ENCODE results near the gene RERG.
"Not testable (repeated sequence)": the region's sequence is repeated elsewhere in the genome, so short reads cannot be mapped to it uniquely, and the experiment has no call there.

RERG gene

DNA sequence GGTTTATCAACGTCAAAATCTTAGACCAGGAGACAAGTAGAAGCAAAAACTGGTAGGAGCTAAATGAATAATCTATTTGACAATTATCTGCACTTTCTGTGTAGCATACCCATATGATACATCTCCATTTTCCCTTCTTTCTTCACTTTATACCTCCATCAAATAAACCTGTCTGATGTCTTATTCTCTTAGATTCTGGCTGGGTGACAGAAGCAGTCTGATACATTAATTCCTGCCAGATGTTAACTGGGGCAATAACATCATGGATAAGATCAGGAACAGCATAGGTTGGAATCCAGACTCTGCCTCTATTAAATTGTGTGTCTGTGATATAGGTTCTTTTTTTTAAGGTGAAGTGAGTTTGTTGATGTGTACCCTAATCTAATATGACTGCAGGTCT lies 11.7 kb upstream of the RERG start:
- DNase-seq: no peak
- Histone ChIP-seq H3K27ac (ENCODE audit: insufficient read depth in 1 of 2, low read depth in 1 of 2, low read length in 2 of 2, poor library complexity in 1 of 2, severe bottlenecking in 2 of 2) (no peak overlapping the region), H3K27me3 (replicated peaks in 2 of 5; ENCODE audit: control insufficient read depth in 4 of 5, insufficient read depth in 5 of 5, low read length in 4 of 5) (peaks cover 0 to 45% (median 15%) of the 10 kb centered on the region in 5 experiments), H3K4me1 (ENCODE audit: control extremely low read depth in 1 of 4, control insufficient read depth in 4 of 4, insufficient read depth in 4 of 4, low read length in 3 of 4) (no peaks in the 10 kb centered on the region), H3K9me3 (ENCODE audit: control extremely low read depth in 1 of 5, control insufficient read depth in 4 of 5, insufficient read depth in 2 of 5, low read depth in 1 of 5, low read length in 4 of 5) (no peaks in the 10 kb centered on the region), H3K4me3 (ENCODE audit: control insufficient read depth in 1 of 7, extremely low read depth in 1 of 7, insufficient read depth in 4 of 7, low read depth in 2 of 7, low read length in 6 of 7) (no peak overlapping the region), H3K36me3 (ENCODE audit: control insufficient read depth in 4 of 4, insufficient read depth in 4 of 4, low read length in 3 of 4) (no peaks in the 10 kb centered on the region)
- no CpG with 5 or more reads among the region's 1 CpG for WGBS (ENCODE audit: insufficient coverage)
- CTCF ChIA-PET: interaction anchor here (1.3 to 3.4 kb wide), 2 partner anchors 9 to 12 kb away, joined by 3 to 13 read pairs; partner anchors contain the start of gene RERG
- POLR2A ChIA-PET: no interaction called here

DNA sequence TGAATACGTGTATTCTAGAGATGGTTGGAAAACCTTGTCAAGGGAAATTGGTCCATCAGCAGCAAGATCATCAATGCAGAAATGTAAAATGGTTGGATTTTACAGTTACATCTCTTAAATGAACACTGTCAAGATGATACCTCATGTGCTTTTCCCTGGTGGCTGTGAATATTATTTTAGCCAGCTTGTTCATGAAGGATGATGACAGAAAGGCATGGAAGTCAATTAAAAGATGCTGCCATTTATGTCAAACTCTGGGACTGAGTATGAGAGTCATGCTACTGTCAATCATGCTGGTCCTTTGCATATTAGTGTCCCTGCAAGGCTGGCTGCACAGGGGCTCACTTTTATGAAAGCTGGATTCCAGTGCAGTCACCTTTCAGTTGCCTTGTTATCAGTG lies 10.3 kb upstream of the RERG start:
- peaks cover 0 to 38% (median 11%) of the 10 kb centered on the region in 5 experiments for H3K27me3 ChIP-seq (replicated peaks in 2 of 5; ENCODE audit: control insufficient read depth in 4 of 5, insufficient read depth in 5 of 5, low read length in 4 of 5)
- POLR2A ChIA-PET: interaction anchor here (0.6 to 1.3 kb wide), 2 partner anchors 10 to 1550 kb away, joined by 3 read pairs; partner anchors contain the start of gene RERG
- H3K36me3 ChIP-seq (ENCODE audit: control insufficient read depth in 4 of 4, insufficient read depth in 4 of 4, low read length in 3 of 4): no peaks in the 10 kb centered on the region
- no peaks in the 10 kb centered on the region for H3K4me1 ChIP-seq (ENCODE audit: control extremely low read depth in 1 of 4, control insufficient read depth in 4 of 4, insufficient read depth in 4 of 4, low read length in 3 of 4)
- H3K4me3 ChIP-seq (ENCODE audit: control insufficient read depth in 1 of 7, extremely low read depth in 1 of 7, insufficient read depth in 4 of 7, low read depth in 2 of 7, low read length in 6 of 7): no peak overlapping the region
- CTCF ChIA-PET: interaction anchor here (0.6 to 3.4 kb wide), 5 partner anchors 10 to 302 kb away, joined by 3 to 13 read pairs (median 3); partner anchors contain the start of gene RERG
- H3K27ac ChIP-seq (ENCODE audit: insufficient read depth in 1 of 2, low read depth in 1 of 2, low read length in 2 of 2, poor library complexity in 1 of 2, severe bottlenecking in 2 of 2): no peak overlapping the region
- no peaks in the 10 kb centered on the region for H3K9me3 ChIP-seq (ENCODE audit: control extremely low read depth in 1 of 5, control insufficient read depth in 4 of 5, insufficient read depth in 2 of 5, low read depth in 1 of 5, low read length in 4 of 5)
- DNase-seq: no peak
- WGBS (ENCODE audit: insufficient coverage): no CpG with 5 or more reads among the region's 1 CpG

DNA sequence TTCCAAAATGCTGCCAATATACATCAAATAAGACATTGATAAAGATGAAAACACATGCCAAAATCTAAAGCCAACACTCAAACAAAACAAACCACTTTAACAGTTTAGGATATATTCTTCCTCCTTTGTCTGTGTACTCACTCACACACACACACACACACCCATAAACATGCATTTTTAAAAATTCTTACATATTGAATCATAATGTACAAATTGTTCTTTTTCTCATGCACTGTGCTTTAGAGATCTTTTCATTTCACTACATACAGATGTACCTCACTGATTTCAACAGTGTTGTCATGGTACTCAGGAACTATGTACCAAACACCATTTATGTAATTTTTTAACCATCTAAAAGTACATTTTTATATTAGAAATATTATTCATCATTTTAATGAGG lies 9.5 kb upstream of the RERG start:
- POLR2A ChIA-PET: interaction anchor here (1.3 kb wide), 1 partner anchor 10 kb away, joined by 3 read pairs; the partner anchor contains the start of gene RERG
- H3K27me3 ChIP-seq (replicated peaks in 2 of 5; ENCODE audit: control insufficient read depth in 4 of 5, insufficient read depth in 5 of 5, low read length in 4 of 5): peaks cover 0 to 35% (median 11%) of the 10 kb centered on the region in 5 experiments
- no peaks in the 10 kb centered on the region for H3K9me3 ChIP-seq (ENCODE audit: control extremely low read depth in 1 of 5, control insufficient read depth in 4 of 5, insufficient read depth in 2 of 5, low read depth in 1 of 5, low read length in 4 of 5)
- H3K4me1 ChIP-seq (ENCODE audit: control extremely low read depth in 1 of 4, control insufficient read depth in 4 of 4, insufficient read depth in 4 of 4, low read length in 3 of 4): no peaks in the 10 kb centered on the region
- no peak overlapping the region for H3K4me3 ChIP-seq (ENCODE audit: control insufficient read depth in 1 of 7, extremely low read depth in 1 of 7, insufficient read depth in 4 of 7, low read depth in 2 of 7, low read length in 6 of 7)
- no peak overlapping the region for H3K27ac ChIP-seq (ENCODE audit: insufficient read depth in 1 of 2, low read depth in 1 of 2, low read length in 2 of 2, poor library complexity in 1 of 2, severe bottlenecking in 2 of 2)
- H3K36me3 ChIP-seq (ENCODE audit: control insufficient read depth in 4 of 4, insufficient read depth in 4 of 4, low read length in 3 of 4): no peaks in the 10 kb centered on the region
- DNase-seq: peak in 1 of 3 donors; percentile 5
- CTCF ChIA-PET: interaction anchor here (1.2 to 1.3 kb wide), 2 partner anchors 9 to 39 kb away, joined by 3 read pairs; partner anchors contain the start of gene RERG

DNA sequence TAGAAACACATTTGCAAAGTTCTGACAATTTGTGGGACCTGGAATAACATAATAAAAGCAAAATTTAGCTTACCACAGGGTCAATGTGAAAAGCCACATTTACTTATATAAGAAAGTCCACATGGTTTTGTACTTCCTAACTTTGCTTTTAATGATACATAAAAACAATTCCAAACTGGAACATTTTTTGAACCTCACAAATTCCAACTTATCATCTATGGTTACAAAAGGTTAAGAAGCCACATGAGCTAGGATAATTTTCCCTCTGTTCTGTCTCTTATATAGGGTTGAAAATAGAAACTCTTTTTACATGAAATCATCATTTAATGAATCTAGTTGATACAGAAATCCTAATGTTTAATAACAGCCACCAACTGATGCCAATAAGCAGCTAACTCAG lies 8.9 kb upstream of the RERG start:
- POLR2A ChIA-PET: interaction anchor here (0.6 to 0.8 kb wide), 2 partner anchors 9 to 10 kb away, joined by 3 read pairs; partner anchors contain the start of gene RERG
- Histone ChIP-seq H3K4me1 (ENCODE audit: control extremely low read depth in 1 of 4, control insufficient read depth in 4 of 4, insufficient read depth in 4 of 4, low read length in 3 of 4) (no peaks in the 10 kb centered on the region), H3K9me3 (ENCODE audit: control extremely low read depth in 1 of 5, control insufficient read depth in 4 of 5, insufficient read depth in 2 of 5, low read depth in 1 of 5, low read length in 4 of 5) (no peaks in the 10 kb centered on the region), H3K27me3 (replicated peaks in 2 of 5; ENCODE audit: control insufficient read depth in 4 of 5, insufficient read depth in 5 of 5, low read length in 4 of 5) (peaks cover 0 to 35% (median 13%) of the 10 kb centered on the region in 5 experiments), H3K4me3 (ENCODE audit: control insufficient read depth in 1 of 7, extremely low read depth in 1 of 7, insufficient read depth in 4 of 7, low read depth in 2 of 7, low read length in 6 of 7) (no peak overlapping the region), H3K36me3 (ENCODE audit: control insufficient read depth in 4 of 4, insufficient read depth in 4 of 4, low read length in 3 of 4) (no peaks in the 10 kb centered on the region), H3K27ac (ENCODE audit: insufficient read depth in 1 of 2, low read depth in 1 of 2, low read length in 2 of 2, poor library complexity in 1 of 2, severe bottlenecking in 2 of 2) (no peak overlapping the region)
- CTCF ChIA-PET: interaction anchor here (1.1 to 1.3 kb wide), 3 partner anchors 9 to 39 kb away, joined by 3 read pairs; partner anchors contain the start of gene RERG
- no peak for DNase-seq

DNA sequence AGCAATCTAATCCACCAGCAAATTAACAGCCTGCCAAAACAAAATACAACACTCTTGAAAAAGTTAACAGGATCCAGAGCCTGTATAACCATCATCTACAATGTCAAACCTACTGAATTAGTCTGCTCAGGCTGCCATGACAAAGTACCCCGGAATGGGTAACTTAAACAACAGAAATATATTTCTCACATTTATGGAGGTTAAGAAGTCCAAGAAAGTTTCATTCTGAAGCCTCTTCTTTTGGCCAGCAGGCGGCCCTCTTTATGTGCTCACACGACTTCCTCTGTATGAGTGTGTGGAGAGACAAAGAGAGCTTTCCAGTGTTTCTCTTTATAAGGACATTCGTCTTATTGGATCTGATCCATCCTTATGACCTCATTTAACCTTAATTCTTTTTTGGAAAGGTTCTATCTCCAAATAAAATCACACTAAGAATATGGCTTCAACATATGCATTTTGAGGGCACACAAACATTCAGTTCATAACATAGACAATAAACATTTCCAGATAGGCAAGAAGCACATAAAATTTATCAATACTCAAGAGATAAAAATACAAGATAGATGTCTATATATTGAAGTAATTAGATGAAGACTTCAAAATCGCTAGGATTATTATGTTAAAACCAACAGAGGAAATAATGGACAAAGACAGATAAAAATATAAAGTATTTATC lies 5.9 kb upstream of the RERG start:
- DNase-seq: peak; percentile 48 to 69 (median 66)
- Histone ChIP-seq H3K9me3 (ENCODE audit: control extremely low read depth in 1 of 5, control insufficient read depth in 4 of 5, insufficient read depth in 2 of 5, low read depth in 1 of 5, low read length in 4 of 5) (no peaks in the 10 kb centered on the region), H3K4me3 (ENCODE audit: control insufficient read depth in 1 of 7, extremely low read depth in 1 of 7, insufficient read depth in 4 of 7, low read depth in 2 of 7, low read length in 6 of 7) (no peak overlapping the region), H3K27ac (ENCODE audit: insufficient read depth in 1 of 2, low read depth in 1 of 2, low read length in 2 of 2, poor library complexity in 1 of 2, severe bottlenecking in 2 of 2) (no peak overlapping the region), H3K4me1 (ENCODE audit: control extremely low read depth in 1 of 4, control insufficient read depth in 4 of 4, insufficient read depth in 4 of 4, low read length in 3 of 4) (no peaks in the 10 kb centered on the region), H3K36me3 (ENCODE audit: control insufficient read depth in 4 of 4, insufficient read depth in 4 of 4, low read length in 3 of 4) (no peaks in the 10 kb centered on the region), H3K27me3 (replicated peaks in 2 of 5; ENCODE audit: control insufficient read depth in 4 of 5, insufficient read depth in 5 of 5, low read length in 4 of 5) (peaks cover 0 to 24% (median 14%) of the 10 kb centered on the region in 5 experiments)
- POLR2A ChIA-PET: interaction anchor here (0.6 kb wide), 1 partner anchor 44 kb away, joined by 3 read pairs; no protein-coding TSS in a partner anchor
- WGBS (ENCODE audit: insufficient coverage): no CpG with 5 or more reads among the region's 5 CpGs
- CTCF ChIA-PET: interaction anchor here (0.6 to 1.6 kb wide), 7 partner anchors 22 to 451 kb away, joined by 3 to 4 read pairs (median 3); no protein-coding TSS in a partner anchor

DNA sequence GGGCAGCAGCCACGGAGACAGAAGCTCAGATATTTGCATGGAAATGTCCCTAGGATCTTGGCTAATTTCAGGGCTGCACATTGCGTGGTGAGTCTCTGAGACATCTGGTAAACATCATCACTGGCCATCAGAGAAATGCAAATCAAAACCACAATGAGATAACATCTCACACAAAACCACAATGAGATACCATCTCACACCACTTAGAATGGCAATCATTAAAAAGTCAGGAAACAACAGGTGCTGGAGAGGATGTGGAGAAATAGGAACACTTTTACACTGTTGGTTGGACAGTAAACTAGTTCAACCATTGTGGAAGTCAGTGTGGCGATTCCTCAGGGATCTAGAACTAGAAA lies 4.6 kb upstream of the RERG start:
- peaks cover 0 to 22% (median 16%) of the 10 kb centered on the region in 5 experiments for H3K27me3 ChIP-seq (replicated peaks in 2 of 5; ENCODE audit: control insufficient read depth in 4 of 5, insufficient read depth in 5 of 5, low read length in 4 of 5)
- H3K27ac ChIP-seq (ENCODE audit: insufficient read depth in 1 of 2, low read depth in 1 of 2, low read length in 2 of 2, poor library complexity in 1 of 2, severe bottlenecking in 2 of 2); H3K36me3 ChIP-seq (ENCODE audit: control insufficient read depth in 4 of 4, insufficient read depth in 4 of 4, low read length in 3 of 4); POLR2A ChIA-PET; H3K4me1 ChIP-seq (ENCODE audit: control extremely low read depth in 1 of 4, control insufficient read depth in 4 of 4, insufficient read depth in 4 of 4, low read length in 3 of 4); H3K9me3 ChIP-seq (ENCODE audit: control extremely low read depth in 1 of 5, control insufficient read depth in 4 of 5, insufficient read depth in 2 of 5, low read depth in 1 of 5, low read length in 4 of 5); H3K4me3 ChIP-seq (ENCODE audit: control insufficient read depth in 1 of 7, extremely low read depth in 1 of 7, insufficient read depth in 4 of 7, low read depth in 2 of 7, low read length in 6 of 7): not testable (repeated sequence)
- peak in 2 of 3 donors; percentile 14 to 36 for DNase-seq
- WGBS (ENCODE audit: insufficient coverage): 83% methylated on average over 1 of the region's 3 CpGs
- CTCF ChIA-PET: interaction anchor here (0.8 kb wide), 1 partner anchor 26 kb away, joined by 3 read pairs; no protein-coding TSS in a partner anchor

All from common myeloid progenitor, CD34-positive (primary cell).